GM18870 (cell line): ENCODE data around the gene CCNDBP1.
"Not testable (repeated sequence)": the region's sequence is repeated elsewhere in the genome, so short reads cannot be mapped to it uniquely, and the experiment has no call there.

Source experiments
- ATAC-seq: cut with Tn5 transposase; IDR thresholded peaks from one replicate; pipeline ENCODE4 v1.9.1; 2021; ENCODE audit warnings: moderate library complexity; ENCODE audit not compliant: unreplicated experiment

The CCNDBP1 gene

GRCh38 chr15:43214592-43215295 is 29.5 kb downstream of the CCNDBP1 start:
- ATAC-seq: no peak

- ATAC-seq: no peak
Measured at GRCh38 chr15:43215961-43216360, 30.8 kb downstream of the CCNDBP1 start.

GRCh38 chr15:43218908-43219706 is 33.9 kb downstream of the CCNDBP1 start:
- no peak for ATAC-seq

- no peak for ATAC-seq
Measured at GRCh38 chr15:43219929-43220928, 35.0 kb downstream of the CCNDBP1 start.

- no peak for ATAC-seq
Measured at GRCh38 chr15:43220991-43221403, 35.8 kb downstream of the CCNDBP1 start, which contains the start of gene EPB42. EPB42 (minus strand) TSS chr15:43221018; CDS start chr15:43220825, 193 bp downstream.

- no peak for ATAC-seq
Measured at GRCh38 chr15:43221422-43221821, 36.2 kb downstream of the CCNDBP1 start.

GRCh38 chr15:43225201-43225949 is 40.2 kb downstream of the CCNDBP1 start:
- ATAC-seq: no peak

- not testable (repeated sequence) for ATAC-seq
Measured at GRCh38 chr15:43225950-43226255, 40.7 kb downstream of the CCNDBP1 start.

GRCh38 chr15:43226436-43227305 is 41.5 kb downstream of the CCNDBP1 start:
- no peak for ATAC-seq

- ATAC-seq: no peak
Measured at GRCh38 chr15:43229977-43230376, 44.8 kb downstream of the CCNDBP1 start.

GRCh38 chr15:43230640-43231115 is 45.5 kb downstream of the CCNDBP1 start:
- ATAC-seq: no peak

GRCh38 chr15:43232289-43232874 is 47.2 kb downstream of the CCNDBP1 start:
- no peak for ATAC-seq

GRCh38 chr15:43235536-43235935 is 50.3 kb downstream of the CCNDBP1 start:
- ATAC-seq: no peak

GRCh38 chr15:43237842-43238470 is 52.8 kb downstream of the CCNDBP1 start:
- no peak for ATAC-seq

GRCh38 chr15:43238671-43239131 is 53.5 kb downstream of the CCNDBP1 start:
- ATAC-seq: no peak

- ATAC-seq: no peak
Measured at GRCh38 chr15:43239732-43240491, 54.7 kb downstream of the CCNDBP1 start.

GRCh38 chr15:43241100-43241499 is 55.9 kb downstream of the CCNDBP1 start:
- no peak for ATAC-seq

GRCh38 chr15:43242616-43243015 is 57.4 kb downstream of the CCNDBP1 start:
- no peak for ATAC-seq
